GM21381 (cell line): Measurements from ENCODE around the gene AGBL1.
"Not testable (repeated sequence)": the region's sequence is repeated elsewhere in the genome, so short reads cannot be mapped to it uniquely, and the experiment has no call there.

Experiments
- ATAC-seq: cut with Tn5 transposase; IDR thresholded peaks from one replicate; pipeline ENCODE4 v1.9.1; 2021; ENCODE audit warnings: mild to moderate bottlenecking, moderate library complexity; ENCODE audit not compliant: unreplicated experiment

Gene AGBL1

DNA sequence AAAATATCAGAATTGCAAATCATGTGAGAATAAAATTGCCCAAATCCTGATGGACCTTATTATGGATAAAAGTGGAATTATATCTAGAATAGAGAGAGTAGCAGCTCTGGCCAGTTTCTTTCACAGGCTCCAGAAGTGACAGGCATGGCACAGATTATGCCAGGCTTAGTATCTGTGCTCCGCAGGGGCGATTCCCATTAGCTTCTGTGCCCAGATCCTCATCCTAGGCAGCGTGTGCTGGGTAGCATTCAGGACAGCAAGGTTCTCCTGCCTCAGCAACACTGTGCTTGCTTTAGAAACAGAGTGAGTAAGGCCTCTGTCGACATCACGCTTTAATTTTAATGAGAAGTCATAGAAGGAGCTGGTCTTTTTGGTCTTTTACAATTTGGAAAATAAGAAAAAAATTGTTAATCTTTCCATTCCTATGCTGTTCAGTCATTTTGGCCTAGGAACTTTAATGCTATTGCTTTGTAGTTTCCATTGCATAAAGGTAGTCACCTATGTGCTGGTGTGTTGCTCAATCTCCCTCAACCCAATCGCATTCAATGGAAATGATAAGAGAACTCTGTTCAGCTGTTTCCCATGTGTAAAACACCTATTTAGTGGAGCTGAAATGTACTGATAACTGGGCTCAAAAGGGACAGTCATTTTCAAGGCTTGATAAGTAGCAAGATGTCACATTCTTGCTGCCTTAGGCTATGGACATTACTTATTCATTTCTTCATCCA lies 770.1 kb downstream of the AGBL1 start:
- ATAC-seq: no peak

DNA sequence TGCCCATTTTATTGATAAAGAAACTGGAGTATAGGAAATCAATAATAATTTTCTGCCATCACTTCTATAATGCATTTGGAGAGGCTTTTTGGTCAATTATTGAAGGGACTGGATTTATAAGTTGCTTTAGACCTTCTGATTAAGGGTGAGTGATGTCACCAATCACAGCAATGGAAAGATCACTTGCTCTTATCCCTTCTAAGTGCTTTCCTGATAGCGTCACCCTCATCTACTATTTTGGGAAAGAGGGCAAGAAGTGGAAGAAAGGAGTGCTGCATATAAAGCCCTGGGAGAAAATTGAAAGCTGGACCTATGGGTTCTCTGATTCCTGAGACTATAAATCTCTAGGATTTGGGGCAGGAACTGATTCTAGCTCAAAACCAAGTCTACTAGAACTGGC lies 771.3 kb downstream of the AGBL1 start:
- ATAC-seq: no peak

DNA sequence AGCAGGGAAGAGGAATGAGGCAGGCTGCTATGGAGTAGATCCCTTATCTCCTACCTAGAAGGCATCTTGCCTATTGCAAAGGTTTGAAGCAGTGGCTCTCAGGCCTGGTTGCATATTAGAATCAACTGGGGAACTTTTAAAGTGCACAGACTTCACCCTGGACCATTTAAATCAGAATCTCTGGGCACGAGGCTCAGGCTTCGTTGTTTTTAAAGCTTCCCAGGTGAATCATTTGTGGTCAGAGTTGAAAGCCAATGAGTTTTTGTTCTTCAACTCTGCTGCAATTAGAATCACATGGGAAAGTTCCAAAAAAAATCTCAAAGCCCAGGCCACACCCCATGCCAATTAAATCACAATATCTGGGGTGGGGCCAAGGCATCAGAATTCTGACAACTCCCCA lies 773.1 kb downstream of the AGBL1 start:
- no peak for ATAC-seq

- no peak for ATAC-seq
Measured at GRCh38 chr15:86854176-86854575, 774.5 kb downstream of the AGBL1 start.

GRCh38 chr15:86855307-86856291 lies 775.9 kb downstream of the AGBL1 start:
- no peak for ATAC-seq

GRCh38 chr15:86857701-86858100 lies 778.0 kb downstream of the AGBL1 start:
- ATAC-seq: no peak

GRCh38 chr15:86863226-86863915 lies 783.7 kb downstream of the AGBL1 start:
- ATAC-seq: no peak

DNA sequence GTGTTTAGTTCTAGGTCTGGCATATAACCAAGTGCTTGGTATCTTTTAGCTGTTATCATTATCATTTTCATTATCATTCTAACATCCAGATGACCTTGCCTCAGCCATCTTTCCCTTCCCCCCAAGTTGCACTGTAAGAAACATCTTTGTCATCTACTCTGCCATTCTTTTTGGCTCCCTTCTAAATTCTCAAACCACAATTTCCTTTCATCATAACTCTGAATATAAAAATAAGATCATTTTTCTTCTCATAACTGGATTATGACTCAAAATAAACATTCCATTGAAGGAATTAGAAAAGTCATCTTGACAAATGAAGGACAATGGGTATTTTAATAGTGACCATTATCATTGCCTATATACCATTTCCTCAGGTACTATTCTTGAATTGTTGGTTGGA lies 786.2 kb downstream of the AGBL1 start:
- no peak for ATAC-seq

- no peak for ATAC-seq
Measured at GRCh38 chr15:86870846-86871245, 791.2 kb downstream of the AGBL1 start.

DNA sequence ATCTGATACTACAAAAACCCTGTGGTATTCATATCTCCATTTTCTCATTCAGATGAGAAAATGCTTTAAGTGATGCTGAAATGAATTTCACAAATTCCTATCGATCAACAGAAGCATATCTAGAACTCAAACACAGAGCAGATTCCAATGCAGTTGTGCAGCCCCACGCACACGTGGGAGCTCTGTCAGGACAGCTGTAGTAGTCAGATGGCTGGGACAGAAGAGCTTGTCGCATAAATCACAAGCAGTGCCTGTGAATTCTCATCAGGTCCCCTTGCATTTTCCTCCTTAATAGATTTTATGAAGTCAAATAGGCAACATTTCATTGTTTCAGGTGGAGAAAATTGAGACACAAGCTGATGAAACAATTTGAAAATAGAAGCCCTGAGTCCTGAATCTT lies 792.3 kb downstream of the AGBL1 start:
- ATAC-seq: no peak

DNA sequence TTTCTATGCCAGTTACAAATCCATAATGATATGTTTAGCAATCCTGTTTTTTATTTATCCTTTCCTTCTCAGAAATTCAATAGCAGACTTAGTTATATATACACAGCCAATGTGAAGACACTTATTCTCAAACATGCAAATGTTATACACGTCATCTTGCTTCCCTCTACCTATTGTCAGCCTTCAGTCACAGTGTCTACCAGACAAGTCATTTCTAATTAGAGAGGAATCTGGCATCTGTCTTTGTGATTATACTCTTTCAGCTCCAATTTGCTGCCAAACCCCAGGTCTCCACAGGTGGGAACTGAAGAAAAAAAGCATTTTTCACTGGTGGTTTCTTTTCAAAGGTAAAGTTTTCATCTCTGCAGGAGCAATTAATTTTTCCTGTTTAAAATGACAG lies 793.1 kb downstream of the AGBL1 start:
- no peak for ATAC-seq

GRCh38 chr15:86875067-86875466 lies 795.4 kb downstream of the AGBL1 start:
- no peak for ATAC-seq

GRCh38 chr15:86876387-86876944 lies 796.8 kb downstream of the AGBL1 start:
- no peak for ATAC-seq

DNA sequence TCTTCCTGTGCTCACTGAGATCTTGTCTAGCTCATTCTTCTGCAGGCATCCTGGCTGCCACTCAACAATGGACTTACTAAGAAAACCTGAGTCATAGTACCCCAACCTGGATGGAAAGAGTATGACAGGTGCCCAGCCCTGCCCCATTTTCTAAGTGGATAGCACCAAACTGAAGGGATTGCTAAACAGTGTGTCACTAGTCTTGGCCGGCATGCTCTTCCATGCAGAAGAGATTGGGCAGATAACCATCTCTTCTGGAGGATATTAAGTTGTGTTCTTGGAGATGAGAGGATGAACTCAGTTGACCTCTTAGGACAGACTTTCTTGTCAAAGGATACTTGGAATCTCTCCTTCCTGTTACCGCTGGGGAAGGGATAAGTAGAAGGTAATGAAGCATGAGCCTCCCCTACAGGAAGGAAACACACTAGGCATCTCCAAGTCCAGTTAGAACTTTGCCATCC lies 797.5 kb downstream of the AGBL1 start:
- no peak for ATAC-seq

DNA sequence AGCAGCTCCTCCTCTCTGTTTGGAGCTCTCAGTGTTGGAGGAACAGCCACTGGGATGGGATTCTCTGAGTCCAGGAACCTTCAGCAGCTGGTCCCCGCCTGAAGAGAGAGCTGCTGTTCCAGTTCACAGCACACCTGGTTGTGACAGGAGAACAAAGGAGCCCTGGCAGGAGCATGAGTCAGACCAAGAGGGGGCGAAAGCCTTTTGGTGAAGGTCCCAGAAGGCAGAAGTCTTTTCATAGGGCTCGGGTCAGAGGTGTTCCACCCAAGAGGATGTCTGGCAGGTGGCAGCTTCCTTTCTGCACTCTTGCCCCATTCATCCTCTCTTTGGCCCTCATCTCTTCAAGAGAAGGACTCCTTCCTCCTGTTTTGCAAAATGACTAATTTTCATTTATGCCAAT lies 799.2 kb downstream of the AGBL1 start:
- ATAC-seq: not testable (repeated sequence)

- ATAC-seq: no peak
Measured at GRCh38 chr15:86879250-86880229, 799.9 kb downstream of the AGBL1 start.

DNA sequence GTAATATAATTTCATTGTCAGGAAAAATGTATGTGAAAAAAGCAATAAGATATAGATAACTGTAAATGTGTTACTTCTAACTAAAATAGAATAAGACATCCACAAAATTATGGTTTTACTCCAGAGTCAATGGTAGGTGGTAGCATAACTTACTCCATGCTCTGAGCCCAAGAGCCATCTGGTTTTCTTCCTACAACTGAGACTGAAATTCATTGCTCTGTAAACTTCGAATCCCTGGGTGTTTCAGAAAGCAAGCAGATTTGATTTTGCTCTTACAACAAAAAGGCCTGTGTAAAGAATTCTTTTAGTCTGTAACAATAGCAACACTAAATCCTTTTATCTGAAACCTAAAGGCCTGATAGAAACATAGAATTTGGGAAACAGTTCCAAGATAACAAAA lies 805.9 kb downstream of the AGBL1 start:
- no peak for ATAC-seq

GRCh38 chr15:86892774-86893449 lies 813.2 kb downstream of the AGBL1 start:
- ATAC-seq: no peak

- ATAC-seq: no peak
Measured at GRCh38 chr15:86894269-86894668, 814.6 kb downstream of the AGBL1 start.
